Heart right ventricle (tissue), 16 donors: ENCODE measurements around the gene CRYBG3. TPM values are rescaled to one million over a fixed set of nuclear protein-coding genes. Genes with fewer than 3 reads are reported as not detected.

ENCODE experiments used
- ATAC-seq, 8 donors: fragments of 200-7000 bp; cut with Tn5 transposase; one replicate each; pipeline ENCODE4 v1.9.1; 2020; ENCODE audit warnings: mild to moderate bottlenecking in 8 of 8, moderate library complexity in 8 of 8, moderate number of reproducible peaks in 1 of 8
- DNase-seq, 2 donors: peaks; one replicate each; pipeline ENCODE4 v3.0.0-alpha.2; 2020
- H3K27ac ChIP-seq, 10 donors: fragments of 200-600 bp; sonication (generic) in 2 of 10; one replicate each; pipeline versions ENCODE4 v1.5.0 to v1.8.0; 2020 to 2022; ENCODE audit warnings: mild to moderate bottlenecking in 3 of 10
- H3K27me3 ChIP-seq, 7 donors: fragments of 200-600 bp; one replicate each; pipeline ENCODE4 v1.8.0; 2021 to 2022; ENCODE audit warnings: mild to moderate bottlenecking in 2 of 7
- H3K36me3 ChIP-seq, 9 donors: fragments of 200-600 bp; sonication (generic) in 1 of 9; one replicate each; pipeline versions ENCODE4 v1.5.0 to v1.8.0; 2020 to 2022; ENCODE audit warnings: mild to moderate bottlenecking in 2 of 9
- H3K4me1 ChIP-seq, 9 donors: fragments of 200-600 bp; sonication (generic) in 1 of 9; one replicate each; pipeline versions ENCODE4 v1.5.0 to v1.8.0; 2020 to 2022; ENCODE audit warnings: mild to moderate bottlenecking in 4 of 9
- H3K4me3 ChIP-seq, 10 donors: fragments of 200-600 bp; sonication (generic) in 2 of 10; one replicate each; pipeline versions ENCODE4 v1.5.0 to v1.8.0; 2020 to 2022; ENCODE audit warnings: mild to moderate bottlenecking in 7 of 10, moderate library complexity in 2 of 10
- H3K9me3 ChIP-seq, 11 donors: fragments of 200-600 bp in 10 of 11; sonication (generic) in 2 of 11; one replicate each; pipeline versions ENCODE4 v1.5.0 to v1.8.0; 2013 to 2022; ENCODE audit warnings: mild to moderate bottlenecking in 2 of 11, control low read depth in 1 of 11, moderate library complexity in 1 of 11
- whole genome bisulfite sequencing, 2 donors: extraction: QIAGEN DNeasy Blood & Tissue Kit; methylation state at CpG; one replicate each; pipeline ENCODE4 v1.1.7; 2013; ENCODE audit warnings: inconsistent platforms in 1 of 2; 5-methylcytosine and 5-hydroxymethylcytosine counted together
- intact Hi-C, 10 donors: fragments of 100-400 bp; cut with DNase I; formaldehyde crosslinking; loops; one replicate each; pipeline versions ENCODE4 v1.11.1 to v1.14.2; 2022
- polyA plus RNA-seq, 2 donors: library from polyadenylated mRNA; stranded (reverse); fragments of 200-250 nt; gene quantifications; one replicate each; pipeline ENCODE4 v1.2.3, GENCODE V29; 2013
- total RNA-seq, 10 donors: library from RNA; stranded (reverse); fragmentation: NEBNext Ultra II Directional in 3 of 10; extraction: Animal tissue kit (Norgen Biotek cat#: 25700) in 3 of 10; gene quantifications; one replicate each; pipeline versions ENCODE4 v1.2.1 to v1.2.4, GENCODE V29; 2021 to 2023
- TF ChIP-seq, protein P1 (sequence below), 9 donors: fragments of 200-600 bp; sonication (generic) in 2 of 9; IDR thresholded peaks; one replicate each; pipeline versions ENCODE4 v1.5.0 to v1.8.0; 2021 to 2022; ENCODE audit warnings: antibody characterized with exemption in 9 of 9, mild to moderate bottlenecking in 5 of 9, moderate library complexity in 1 of 9
- donor health status: Arrhythmogenic right ventricular cardiomyopathy.
- donor health status: ischemic (EF 13 %, LVEDD 7.1; RV severe dilation, severe dysfunction).
- donor health status: healthy with polysubstance abuse.
- donor health status: DM: no; HTN: yes; CAD: no.
- donor health status: DM: no; HTN: no; CAD: no.
- donor health status: ischemic (EF 25% LVEDD 6.9; RV normal size, moderate dysfunction).
- donor health status: ischemic (EF 25% LVEDD 5.7; RV mildly dilated, moderate dysfunction).
- donor health status: healthy.
- donor health status: DM: yes; HTN: yes; CAD: no.
- donor health status: Ischemic cardiomyopathy.
- donor health status: ischemic (EF 35%, LVEDD 5.7; RV mildly dilated, moderate dysfunction).
- donor health status: nonischemic (EF 11% LVEDD 7.7; RV severe dilation, severe dysfunction).
- donor health status: DM: yes; HTN: yes; CAD: no.
- donor health status: PGD.
- donor health status: ischemic (EF 29% LVEDD 5.4; RV normal size, mild dysfunction).
- donor health status: nonischemic (EF 23%, LVEDD 6.1; RV moderate dilation, normal function).

CRYBG3 gene
- total and polyA plus RNA-seq, 12 donors: 8.0 to 39.2 (median 25.5) TPM

DNA sequence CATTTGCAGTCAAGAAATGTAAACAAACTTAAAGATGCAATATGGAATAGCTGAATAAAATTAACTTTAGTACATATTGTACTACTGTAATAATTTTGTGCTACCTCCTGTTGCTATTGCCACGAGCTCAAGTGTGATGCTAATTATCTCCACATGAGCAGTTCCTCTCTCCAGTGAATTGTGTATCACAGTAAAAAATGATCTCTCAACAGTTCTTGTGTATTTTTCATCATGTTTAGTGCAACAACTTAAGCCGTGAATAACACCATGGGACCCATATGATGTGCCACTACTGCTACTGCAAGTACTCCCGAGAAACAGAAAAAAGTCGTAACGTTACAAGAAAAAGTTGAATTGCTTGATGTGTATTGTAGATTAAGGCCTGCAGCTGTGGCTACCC lies 138.1 kb downstream of the CRYBG3 start:
- 88 to 92% methylated on average over 5 of the region's 5 CpGs for WGBS, 2 donors
- H3K36me3 ChIP-seq: peaks cover 0 to 71% (median 10%) of the 10 kb centered on the region in 9 donors
- TF ChIP-seq, protein P1, sequence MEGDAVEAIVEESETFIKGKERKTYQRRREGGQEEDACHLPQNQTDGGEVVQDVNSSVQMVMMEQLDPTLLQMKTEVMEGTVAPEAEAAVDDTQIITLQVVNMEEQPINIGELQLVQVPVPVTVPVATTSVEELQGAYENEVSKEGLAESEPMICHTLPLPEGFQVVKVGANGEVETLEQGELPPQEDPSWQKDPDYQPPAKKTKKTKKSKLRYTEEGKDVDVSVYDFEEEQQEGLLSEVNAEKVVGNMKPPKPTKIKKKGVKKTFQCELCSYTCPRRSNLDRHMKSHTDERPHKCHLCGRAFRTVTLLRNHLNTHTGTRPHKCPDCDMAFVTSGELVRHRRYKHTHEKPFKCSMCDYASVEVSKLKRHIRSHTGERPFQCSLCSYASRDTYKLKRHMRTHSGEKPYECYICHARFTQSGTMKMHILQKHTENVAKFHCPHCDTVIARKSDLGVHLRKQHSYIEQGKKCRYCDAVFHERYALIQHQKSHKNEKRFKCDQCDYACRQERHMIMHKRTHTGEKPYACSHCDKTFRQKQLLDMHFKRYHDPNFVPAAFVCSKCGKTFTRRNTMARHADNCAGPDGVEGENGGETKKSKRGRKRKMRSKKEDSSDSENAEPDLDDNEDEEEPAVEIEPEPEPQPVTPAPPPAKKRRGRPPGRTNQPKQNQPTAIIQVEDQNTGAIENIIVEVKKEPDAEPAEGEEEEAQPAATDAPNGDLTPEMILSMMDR (IDR thresholded peaks at IDR 0.05): no peak
- no peak for DNase-seq
- intact Hi-C loops: no loop called here
- peaks cover 0 to 41% (median 13%) of the 10 kb centered on the region in 9 donors for H3K4me1 ChIP-seq
- H3K9me3 ChIP-seq: no peaks in the 10 kb centered on the region
- no peak overlapping the region for H3K4me3 ChIP-seq
- no peak overlapping the region for H3K27ac ChIP-seq
- ATAC-seq: no peak
- H3K27me3 ChIP-seq: no peaks in the 10 kb centered on the region

GRCh38 chr3:97960551-97960950 lies 138.7 kb downstream of the CRYBG3 start:
- intact Hi-C loops: no loop called here
- H3K4me3 ChIP-seq: peak overlapping the region in 1 of 10 donors; percentile 7
- peaks cover 0 to 41% (median 13%) of the 10 kb centered on the region in 9 donors for H3K4me1 ChIP-seq
- H3K27ac ChIP-seq: no peak overlapping the region
- peaks cover 0 to 66% (median 10%) of the 10 kb centered on the region in 9 donors for H3K36me3 ChIP-seq
- no peaks in the 10 kb centered on the region for H3K9me3 ChIP-seq
- DNase-seq (no peak), ATAC-seq (no peak)
- no peaks in the 10 kb centered on the region for H3K27me3 ChIP-seq
- WGBS, 2 donors: 80 to 84% methylated on average over 5 of the region's 5 CpGs
- TF ChIP-seq, protein P1 (IDR thresholded peaks at IDR 0.05): no peak

- no peaks in the 10 kb centered on the region for H3K27me3 ChIP-seq
- H3K27ac ChIP-seq: peak overlapping the region in 1 of 10 donors; percentile 14
- TF ChIP-seq, protein P1 (IDR thresholded peaks at IDR 0.05): no peak
- H3K9me3 ChIP-seq: no peaks in the 10 kb centered on the region
- ATAC-seq: no peak
- DNase-seq: no peak
- H3K36me3 ChIP-seq: peaks cover 0 to 66% (median 10%) of the 10 kb centered on the region in 9 donors
- 73 to 75% methylated on average over 8 of the region's 8 CpGs for WGBS, 2 donors
- H3K4me3 ChIP-seq: no peak overlapping the region
- H3K4me1 ChIP-seq: peaks cover 0 to 41% (median 13%) of the 10 kb centered on the region in 9 donors
- intact Hi-C loops: no loop called here
Observed at GRCh38 chr3:97960993-97961766, 139.4 kb downstream of the CRYBG3 start.

DNA sequence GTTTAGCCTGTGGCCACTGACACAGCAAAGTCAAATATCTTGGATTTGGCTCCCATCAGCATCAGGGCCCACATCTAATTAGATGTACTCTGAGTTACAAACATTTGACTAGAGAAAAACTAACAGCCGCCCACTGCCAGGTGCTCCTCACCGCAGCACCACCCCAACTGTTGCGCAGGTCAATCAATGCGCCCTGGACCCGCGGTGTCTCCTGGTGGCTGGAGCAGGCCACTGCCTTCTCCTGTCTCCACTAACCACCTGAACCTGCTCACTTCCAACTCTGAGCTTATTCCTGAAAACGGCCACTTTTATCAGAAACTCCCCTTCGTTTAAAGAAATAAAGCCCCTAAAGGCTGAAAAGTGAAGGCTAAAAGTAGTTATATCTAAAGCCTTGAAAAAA lies 146.2 kb downstream of the CRYBG3 start:
- Histone ChIP-seq H3K4me3 (no peak overlapping the region), H3K9me3 (no peaks in the 10 kb centered on the region), H3K4me1 (peaks cover 0 to 41% (median 12%) of the 10 kb centered on the region in 9 donors), H3K27ac (no peak overlapping the region), H3K27me3 (no peaks in the 10 kb centered on the region), H3K36me3 (peaks cover 0 to 23% (median 0%) of the 10 kb centered on the region in 9 donors)
- ATAC-seq: no peak
- 94 to 95% methylated on average over 8 of the region's 8 CpGs for WGBS, 2 donors
- TF ChIP-seq, protein P1 (IDR thresholded peaks at IDR 0.05): no peak
- intact Hi-C loops: no loop called here
- DNase-seq: no peak
